Measurements from ENCODE around the gene DPF3.

Gene DPF3

DNA sequence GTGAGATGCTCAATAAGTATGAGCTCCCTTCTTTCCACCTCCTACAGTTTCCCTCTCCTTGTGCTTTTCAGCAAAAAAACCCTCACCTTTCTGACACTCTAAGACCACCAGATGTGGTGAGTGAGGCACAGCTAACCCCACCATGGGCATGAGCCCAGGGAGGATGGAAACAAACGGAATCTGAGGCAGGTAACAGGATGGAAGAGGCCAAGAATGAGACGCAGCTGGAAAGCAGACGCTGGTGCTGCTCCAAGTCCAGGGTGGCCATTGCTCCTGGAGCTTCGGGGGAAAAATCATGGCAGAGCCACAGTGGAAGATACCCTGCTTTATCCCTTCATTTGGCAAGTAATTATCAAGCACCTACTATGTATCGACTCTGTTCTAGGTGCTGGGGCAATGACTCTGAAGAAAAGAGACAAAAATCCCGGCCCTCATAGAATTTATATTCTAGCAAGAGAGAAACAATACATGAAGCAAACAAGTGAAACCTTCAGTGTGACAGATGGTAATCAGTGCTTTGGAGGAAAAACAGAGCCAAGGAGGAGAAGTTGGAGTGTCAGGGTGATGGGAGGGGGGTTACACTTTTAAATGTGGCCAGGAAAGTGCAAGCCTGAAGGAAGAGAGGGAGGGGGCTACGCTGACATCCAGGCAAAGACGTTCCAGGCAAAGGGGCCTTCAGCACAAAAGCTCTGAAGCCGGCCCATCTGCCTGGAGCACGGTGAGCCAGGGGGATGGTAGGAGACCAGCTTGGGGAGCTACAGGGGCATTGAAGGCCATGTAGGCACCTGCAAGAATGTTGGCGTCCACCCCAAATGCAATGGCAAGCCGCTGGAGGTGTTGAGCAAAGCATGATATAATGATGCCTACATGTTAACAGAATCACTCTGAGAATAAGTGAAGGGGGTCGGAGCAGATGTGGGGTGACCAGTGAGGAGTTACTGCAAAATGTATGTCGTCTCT, 154.2 kb downstream of the DPF3 start:
- DNase-seq, result no peak

DNA sequence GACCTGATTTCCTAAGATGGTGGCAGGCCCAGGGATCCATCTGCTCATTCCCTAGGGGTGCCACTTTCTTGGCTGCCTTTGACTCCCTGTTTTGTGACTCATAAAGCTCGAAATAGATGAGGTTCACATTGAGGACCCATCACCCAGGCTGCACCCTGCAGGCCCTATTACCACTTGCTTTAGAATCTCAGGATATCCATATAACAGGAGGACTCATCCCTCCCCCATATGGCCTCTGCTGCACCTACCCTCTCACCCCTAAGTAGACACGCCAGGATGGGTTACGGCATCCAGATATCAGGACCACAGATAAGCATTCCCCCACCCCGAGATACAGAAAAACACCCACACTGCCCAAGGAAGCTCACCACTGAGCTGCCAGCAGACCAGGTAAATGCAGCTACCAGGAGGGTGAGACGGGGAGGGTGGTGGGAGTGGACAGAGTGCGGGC, 155.7 kb downstream of the DPF3 start:
- no peak for DNase-seq

DNA sequence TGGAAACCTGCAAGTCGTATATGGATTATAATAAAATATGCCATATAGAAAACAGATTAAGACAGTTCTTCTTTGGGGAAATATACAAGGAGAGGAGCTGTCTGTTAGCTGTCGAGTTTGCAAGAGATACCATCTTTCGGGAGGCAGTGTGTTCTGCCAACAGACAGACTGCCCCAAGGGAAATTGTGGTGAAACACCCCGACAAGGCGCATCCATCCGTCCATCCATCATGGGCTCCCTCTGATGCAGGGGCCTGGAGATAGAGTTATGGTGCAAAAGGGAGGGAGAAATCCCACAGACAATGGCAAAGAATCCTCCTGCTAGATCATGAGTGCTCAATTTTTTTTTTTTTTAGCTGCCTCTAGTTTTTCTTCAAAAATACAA, 156.3 kb downstream of the DPF3 start:
- no peak for DNase-seq

DNA sequence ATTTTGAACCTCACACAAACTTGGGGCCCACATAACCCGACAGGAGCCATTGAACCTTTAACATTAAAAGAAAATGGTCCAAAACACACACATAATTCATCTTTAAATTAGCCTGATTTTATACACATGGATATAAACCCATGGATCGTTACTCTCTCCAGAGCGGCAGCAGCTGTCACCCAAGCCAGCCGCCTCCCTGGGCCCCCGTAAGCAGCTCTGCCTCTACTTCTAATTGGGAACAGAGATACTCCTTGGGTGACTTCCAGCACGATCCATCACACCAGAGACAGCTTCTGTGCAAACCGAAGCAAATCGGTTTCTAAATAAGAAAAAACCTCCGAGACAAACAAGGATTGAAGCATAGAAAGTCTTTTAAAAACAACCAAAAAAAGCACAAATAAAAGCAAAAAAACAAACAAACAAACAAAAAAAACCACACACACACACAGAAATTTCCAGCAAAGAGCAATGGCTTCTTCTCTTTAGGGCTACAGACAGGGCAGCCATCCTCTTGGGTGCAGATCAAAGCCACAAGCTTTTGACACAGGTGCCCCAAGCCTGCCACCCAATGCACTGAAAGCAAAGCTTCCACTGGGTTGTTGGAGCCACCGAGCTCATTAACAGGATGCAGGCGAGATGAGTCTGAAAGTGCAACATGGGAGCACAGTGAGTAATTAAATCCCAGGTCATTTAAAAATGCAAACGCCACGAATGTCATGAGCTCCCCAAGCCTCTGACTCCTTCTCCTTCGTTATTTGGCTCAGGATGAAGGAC, 156.9 kb downstream of the DPF3 start:
- no peak for DNase-seq

DNA sequence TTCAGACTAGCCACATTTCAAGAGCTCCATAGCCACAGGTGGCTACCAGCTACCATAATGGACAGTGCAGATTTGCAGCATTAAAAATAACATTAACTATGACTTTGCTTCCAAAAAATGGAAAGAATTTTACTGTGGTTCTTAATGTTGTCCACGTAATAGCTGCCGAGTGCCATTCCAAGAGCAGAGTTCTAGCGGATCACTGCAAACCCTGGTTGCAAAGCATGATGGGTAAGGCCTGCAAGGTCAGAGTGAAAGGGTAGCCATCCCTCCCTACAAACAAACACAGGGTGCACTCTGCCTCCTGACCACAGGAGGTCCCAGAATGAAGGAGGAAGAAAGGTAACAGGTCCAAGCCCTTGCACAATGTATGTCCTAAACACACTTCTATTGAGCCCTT, 157.6 kb downstream of the DPF3 start:
- DNase-seq, result no peak

DNA sequence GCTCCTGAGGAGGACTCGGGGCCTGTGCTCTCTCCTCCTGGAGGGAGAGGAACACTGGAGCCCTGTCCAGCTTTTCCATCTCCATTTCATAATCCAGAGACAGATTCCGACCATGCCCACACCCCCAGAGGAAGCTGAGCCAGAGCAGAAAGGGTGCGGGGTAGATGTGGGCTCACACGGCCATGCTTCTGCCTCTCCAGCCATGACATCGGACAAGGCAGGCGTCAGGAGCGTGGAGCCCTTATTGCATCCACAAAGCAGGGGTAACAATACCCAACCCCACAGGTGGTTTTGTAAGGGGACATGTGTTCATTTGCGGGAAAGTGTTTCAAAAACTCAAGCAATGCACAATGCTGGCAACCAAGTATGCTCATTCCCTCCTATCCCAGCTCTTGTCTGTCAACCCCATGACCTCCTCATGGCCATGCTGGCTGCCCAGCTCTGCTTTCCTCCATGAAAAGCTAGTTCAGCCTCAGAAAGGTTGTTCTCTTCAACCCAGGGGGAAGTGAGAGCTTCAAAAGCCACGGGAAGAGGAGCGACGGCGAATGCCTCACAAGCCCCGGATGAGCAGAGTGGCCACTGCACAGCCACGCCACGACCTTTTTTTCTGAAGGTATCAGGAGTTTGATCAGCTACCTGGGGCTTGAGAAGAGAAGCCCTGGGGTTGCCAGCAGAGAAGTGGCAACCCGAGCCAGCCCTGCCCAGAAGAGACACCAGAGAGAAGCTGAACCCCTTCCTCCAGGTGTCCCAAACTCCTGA, 161.7 kb downstream of the DPF3 start:
- no peak for DNase-seq

DNA sequence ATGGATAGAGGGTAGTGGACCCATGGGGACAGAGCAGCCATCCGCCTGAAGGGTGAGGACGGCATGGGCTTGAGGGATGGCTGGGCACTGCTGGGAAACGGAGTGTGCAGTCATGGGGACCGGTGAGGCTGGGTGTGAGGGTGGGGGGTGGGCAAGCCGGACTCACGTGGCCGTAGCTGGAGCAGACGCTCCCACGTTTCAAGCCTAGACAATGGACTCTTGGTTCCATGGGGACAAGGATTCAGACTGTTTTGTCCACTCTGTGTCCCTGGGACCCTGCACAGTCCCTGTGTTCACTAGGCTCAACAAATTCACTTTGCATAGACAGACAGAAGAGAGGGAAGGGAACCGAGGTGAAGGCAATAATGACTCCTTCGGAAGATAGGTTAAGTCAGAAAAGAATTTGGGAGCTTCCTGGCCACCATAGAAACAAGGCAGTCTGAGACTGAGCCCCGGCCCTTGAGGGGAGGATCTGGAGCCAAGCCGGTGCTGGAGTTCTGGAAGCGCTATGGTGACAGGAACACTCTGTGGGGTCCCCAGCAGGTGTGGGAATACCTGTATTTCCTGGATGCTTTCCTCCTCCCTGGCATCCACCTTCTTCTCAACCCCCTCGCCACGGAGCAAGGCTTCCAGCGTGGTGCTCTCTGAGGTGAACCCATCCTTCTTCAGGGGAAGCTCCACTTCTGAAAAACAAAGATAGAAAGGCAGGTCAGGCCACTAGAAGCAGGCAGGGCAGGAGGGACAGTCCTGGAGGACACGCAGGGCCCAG, 162.5 kb downstream of the DPF3 start:
- DNase-seq, result no peak

DNA sequence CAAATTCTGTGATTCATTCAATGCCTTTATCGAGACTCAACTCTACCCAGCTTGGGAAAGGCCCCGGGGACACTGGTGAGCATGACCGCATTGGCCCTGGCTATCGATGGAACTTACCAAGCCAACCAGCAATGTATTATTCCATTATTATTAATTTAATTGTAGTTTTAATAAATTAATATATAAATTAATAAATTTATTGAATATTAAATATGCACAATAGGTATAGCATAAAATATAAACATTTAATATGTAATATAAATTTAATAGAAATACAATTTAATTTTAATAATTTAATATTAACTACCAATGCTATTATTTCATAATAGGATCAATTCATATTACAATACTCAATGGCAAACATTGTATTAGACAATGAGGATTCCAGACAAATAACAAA, 163.4 kb downstream of the DPF3 start:
- no peak for DNase-seq

DNA sequence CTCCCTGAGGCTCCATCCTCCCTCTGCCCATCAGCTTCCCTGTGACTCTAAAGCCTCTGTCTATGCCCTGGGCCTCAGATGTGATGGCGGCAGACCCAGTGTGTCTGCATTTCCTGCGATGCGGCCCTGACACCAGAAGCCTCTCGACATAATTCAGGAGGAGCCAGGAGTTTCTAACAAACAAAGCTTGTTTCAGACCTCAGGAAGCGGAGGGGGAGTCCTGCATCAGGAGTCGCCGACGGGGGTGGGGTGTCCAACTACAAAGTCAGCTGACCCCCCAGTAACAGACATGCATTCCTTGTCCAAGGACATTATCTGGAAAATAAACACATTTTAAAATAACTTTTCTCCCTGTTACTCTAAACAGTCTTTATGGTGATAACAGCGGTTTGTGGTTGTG, 167.5 kb downstream of the DPF3 start:
- no peak for DNase-seq

DNA sequence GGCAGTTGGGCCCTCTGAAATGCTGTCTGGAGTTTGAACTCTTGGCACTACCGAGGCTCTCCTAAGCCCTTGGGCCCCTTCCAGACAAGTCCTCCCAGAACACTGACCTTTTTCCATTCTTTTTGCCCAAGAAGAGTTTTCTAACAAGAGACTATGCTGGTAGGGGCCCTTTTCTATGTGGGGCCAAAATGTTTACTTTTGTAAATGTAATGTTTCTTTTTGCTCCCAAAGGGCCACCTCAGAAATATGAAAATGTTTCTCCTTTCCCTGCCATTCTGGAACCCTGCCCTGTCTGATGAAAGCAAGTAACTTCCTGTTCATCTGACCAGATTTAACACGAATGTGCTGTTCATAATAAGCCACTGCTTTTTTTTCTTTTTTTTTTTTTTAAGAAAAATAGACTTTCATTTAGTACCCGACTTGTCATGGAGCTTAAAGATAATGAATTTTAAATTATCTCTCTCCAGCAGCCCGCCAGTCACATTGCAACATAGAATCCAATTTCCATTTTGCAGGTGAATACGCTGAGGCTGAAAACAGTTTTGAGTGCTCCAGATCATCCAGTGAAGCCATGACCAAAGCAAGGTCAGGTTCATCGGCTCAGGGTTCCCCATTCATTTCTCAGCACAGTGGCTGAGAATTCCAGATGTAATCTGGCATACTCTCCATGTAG, 169.9 kb downstream of the DPF3 start:
- peak in 2 of 4 experiments; percentile 11 to 35 for DNase-seq

DNA sequence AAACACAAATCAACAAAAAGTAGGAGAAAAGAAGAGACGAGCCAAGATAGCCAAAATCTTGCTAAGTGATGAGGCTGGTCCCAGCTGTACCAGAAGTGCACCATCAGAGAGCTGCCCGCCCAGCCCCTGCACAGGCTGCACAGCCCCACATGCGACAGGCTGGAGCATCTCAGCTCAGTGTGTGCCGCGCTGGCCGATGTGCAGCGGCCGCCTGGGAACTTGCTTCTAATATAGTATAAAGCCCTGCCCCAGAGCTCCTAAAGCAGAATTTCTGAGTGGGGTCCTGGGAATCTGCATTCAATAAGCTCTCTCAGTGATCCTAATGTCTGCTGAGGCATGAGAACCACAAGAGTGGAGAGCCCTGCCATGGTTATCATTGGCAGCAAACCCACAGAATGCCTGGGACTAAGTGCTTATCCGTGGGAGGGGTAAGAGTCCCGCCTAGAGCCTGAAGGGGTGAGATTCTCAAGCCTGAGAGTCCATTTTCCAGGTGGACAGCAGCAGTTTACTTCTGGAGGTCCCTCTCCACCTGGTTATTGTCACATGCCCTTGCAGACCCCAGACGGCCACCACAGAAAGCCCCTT, 171.6 kb downstream of the DPF3 start:
- DNase-seq, result no peak

DNA sequence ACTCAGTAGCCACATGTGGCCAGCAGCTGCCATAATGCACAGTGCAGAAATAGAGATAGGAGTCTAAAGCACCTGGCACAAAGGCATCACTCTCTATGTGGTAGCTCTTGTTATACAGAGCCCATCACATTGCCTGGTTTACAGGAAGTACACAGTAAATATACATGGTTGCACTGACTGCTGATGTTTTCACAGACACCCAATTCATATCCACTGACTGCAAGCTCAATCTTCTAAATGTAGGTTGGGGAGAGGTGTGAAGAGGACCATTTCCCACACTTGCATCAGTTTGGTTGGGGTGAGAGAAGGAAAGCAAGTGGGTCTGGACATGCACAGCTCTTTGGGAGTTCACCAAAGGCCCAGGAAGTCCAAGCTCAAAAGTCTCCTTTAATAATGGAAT, 172.8 kb downstream of the DPF3 start:
- DNase-seq, result no peak

DNA sequence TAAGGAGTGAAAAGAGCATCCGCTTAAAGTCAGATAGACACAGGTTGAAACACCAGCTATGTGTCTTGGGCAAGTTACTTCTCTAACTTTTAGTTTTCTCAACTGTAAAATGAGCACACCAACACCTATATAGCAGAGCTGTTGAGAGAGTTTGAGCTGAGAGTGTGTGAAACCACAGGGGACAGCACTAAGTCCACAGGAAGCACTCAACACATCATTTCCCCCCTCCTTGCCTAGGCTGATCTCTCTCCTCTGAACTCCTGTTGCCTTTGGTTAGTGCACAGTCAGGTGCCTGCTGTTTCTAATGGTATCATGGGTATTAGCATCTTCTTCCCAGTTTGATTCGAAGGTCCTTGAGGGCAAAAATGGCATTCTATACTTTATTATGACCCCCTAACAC, 176.7 kb downstream of the DPF3 start:
- no peak for DNase-seq

DNA sequence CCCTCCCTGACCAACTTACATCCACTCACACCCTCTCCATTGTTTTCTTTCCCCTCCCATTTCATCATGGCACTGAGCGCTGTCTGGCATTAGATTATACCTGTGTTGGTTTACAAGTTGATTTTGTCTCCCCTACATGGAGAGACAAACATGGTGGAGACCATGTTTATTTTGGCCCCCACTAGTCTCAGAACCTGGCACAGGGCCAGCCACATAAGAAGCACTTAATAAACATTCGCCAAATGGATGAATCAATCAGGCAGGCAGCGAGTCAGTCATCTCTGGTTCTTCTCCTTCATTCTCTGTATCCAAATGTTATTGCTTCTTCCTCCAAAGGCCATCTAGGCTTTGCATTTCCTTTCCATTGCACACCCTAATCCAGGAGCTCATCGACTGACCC, 177.4 kb downstream of the DPF3 start:
- no peak for DNase-seq

DNA sequence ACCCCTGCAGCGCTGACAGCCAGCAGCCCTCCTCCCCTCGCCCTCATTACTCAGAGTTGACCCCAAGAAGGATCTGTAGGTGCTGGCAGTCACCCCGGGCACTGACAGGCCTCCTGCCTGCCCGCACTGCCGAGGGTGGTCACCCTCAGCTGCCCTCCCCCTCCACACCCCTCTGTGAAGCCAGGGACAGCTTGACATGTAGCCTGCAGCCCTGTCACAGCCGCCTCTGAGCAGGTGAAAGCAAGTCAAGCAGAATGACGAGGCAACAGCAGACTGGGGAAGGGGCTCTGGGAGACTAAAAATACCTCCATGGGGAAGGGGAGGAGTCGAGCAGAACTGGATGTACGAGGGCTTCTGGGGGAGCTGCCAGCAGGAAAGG, 178.1 kb downstream of the DPF3 start:
- DNase-seq, result no peak

DNA sequence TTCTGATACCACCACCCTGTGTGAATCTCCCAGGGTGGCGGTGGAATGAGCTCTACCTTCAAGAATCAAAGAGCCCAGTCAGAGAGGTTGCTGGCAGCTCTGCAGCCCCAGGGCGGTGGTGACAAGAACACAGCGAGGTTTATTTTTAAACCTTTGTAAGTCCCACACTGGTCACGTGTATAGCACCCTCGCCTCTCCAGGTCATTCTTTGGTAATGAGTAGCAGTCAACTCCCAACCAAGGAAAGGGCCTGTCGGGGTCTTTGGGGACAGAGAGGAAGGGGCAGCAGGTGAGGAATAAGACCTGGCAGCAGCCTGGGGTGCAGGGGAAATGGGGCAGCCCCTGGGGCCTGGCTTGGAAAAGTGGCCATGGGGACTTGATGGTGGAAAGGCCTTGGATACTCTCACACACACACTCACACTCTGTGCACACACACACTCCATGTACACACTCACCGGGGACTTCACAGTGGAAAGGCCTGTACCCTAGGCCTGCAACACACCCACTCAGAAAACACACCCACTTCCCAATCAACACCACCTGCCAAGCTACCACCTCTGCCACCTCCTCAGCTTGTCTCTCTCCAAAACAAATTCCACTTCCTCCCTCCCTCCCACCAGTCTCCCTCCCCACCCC, 178.6 kb downstream of the DPF3 start:
- DNase-seq, result no peak

DNA sequence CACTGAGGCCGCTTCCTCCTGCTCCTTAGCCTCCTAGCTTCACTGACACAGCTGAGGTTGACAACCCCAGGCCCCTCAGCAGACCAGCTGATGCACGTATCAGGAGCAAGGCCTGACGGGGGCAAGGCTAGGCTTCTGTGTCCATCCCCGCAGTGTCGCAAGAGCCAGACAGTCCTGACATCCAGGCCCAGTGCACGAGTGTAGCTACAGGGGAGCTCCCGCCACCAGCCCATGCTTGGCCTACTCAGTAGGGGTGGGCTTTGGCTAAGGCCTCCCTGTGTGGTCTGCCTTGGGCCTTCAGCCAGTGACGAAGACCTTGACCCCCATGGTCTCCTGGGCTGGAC, 179.1 kb downstream of the DPF3 start:
- DNase-seq, result no peak

DNA sequence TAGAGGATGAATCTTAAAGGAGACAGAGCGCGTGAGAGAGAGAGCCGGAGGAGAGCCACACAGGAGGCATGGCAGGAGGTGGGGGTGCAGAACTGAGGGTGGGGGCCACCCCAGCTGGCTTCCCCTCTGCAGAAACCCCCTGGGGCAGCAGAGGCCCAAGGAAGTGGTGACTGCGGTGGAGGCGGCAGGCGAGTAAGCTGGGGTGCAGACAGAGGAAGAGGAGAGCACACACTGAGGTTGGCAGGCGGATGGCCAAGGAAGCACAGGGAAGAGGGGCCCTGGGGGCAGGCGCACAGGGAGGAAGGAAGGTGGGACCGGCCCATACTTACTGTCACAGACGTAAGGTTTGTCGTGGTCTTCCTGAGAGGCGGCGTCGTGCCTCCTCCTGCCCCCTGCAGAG, 179.8 kb downstream of the DPF3 start:
- peak in 1 of 4 experiments; percentile 21 for DNase-seq

DNA sequence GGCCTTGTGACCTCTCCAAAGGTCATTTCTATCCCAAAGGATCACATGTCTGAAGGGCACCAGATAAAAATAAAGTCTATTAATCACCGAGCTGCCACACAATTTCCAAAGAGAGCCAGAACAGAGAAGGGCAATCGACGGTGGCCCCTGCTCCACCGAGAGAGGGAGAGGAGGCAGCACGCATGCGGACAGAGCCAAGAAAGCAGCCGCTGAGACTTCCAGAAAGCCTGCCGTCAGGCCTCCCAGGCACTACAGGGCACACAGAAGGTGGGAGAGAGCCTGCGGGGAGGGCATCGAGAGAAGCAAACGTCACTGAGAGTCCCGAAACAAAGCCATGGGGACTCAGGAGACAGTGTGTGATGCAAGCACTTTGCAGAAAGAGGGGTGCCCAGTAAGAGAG, 182.0 kb downstream of the DPF3 start:
- no peak for DNase-seq

DNA sequence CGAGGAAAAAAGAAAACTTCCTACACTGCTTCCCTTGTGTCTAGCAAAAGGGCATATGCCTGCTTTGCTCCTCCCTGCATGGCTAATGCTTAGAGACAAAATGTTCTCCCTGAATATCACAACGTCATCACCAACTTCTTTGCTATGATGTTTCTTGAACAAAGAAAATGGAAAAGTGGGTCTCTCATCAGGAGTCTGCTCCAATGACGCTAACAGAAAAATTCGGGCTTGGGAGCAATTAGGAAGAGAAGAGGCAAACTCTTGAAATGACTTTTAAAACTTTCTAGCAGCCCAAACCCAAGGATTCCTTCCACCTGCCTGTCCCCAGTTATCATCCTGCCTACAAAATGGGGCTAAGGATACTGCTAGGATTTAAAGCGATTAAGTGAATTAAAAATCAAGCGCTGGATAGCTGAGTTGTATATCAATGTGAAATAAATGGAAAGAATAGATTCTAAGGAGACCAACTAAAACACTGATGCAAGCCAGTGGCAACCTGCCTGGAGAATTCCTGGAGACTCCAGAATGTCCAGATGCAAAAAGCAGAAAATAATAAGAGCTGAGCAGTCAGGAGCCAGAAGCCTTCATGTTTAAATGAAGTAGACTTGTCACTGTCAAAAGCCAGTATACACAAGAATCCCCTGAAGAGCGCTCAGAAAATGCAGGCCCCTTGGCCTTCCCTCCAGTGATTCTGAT, 183.8 kb downstream of the DPF3 start:
- DNase-seq, result no peak

Measured in suppressor macrophage (primary cell).